Measurements from ENCODE around the gene NOVA2. TPM values are rescaled to one million over a fixed set of nuclear protein-coding genes. Genes with fewer than 3 reads are reported as not detected.

The NOVA2 gene
- 5.3 TPM for total RNA-seq
- long read RNA-seq, full-length matches to known transcripts: 1 of 2 reads
- long read RNA-seq, partial matches to known transcripts: 1 of 2 reads
- long read RNA-seq, other reads (novel, unspliced or antisense): 0 of 2 reads

GRCh38 chr19:45973553-45974338 lies at the start of gene NOVA2:
TSS of gene NOVA2 (minus strand) at chr19:45973865. CDS start at chr19:45973351, 514 bp downstream.
- DNase-seq (ENCODE audit: missing footprints) (peak; percentile 75), ATAC-seq (peak; percentile 39)
- intact Hi-C loops (cut with DNase I): no loop called here

GRCh38 chr19:46023311-46023779 lies 49.7 kb upstream of the NOVA2 start:
- ATAC-seq (no peak), DNase-seq (ENCODE audit: missing footprints) (no peak)
- intact Hi-C loops (cut with DNase I): no loop called here

GRCh38 chr19:46022431-46023310 lies 49.0 kb upstream of the NOVA2 start, which contains the start of gene PGLYRP1:
TSS of gene PGLYRP1 (minus strand) at chr19:46023053. CDS start at chr19:46023021, 32 bp downstream.
- ATAC-seq (peak; percentile 14), DNase-seq (ENCODE audit: missing footprints) (no peak)
- intact Hi-C loops (cut with DNase I): no loop called here

- intact Hi-C loops (cut with DNase I): no loop called here
- DNase-seq (ENCODE audit: missing footprints) (no peak), ATAC-seq (no peak)
These were observed 48.4 kb upstream of the NOVA2 start for GRCh38 chr19:46022061-46022430.

GRCh38 chr19:46021531-46022041 lies 47.9 kb upstream of the NOVA2 start:
- ATAC-seq (no peak), DNase-seq (ENCODE audit: missing footprints) (no peak)
- intact Hi-C loops (cut with DNase I): no loop called here

GRCh38 chr19:46020819-46021125 lies 47.1 kb upstream of the NOVA2 start:
- intact Hi-C loops (cut with DNase I): no loop called here
- ATAC-seq (no peak), DNase-seq (ENCODE audit: missing footprints) (no peak)

- ATAC-seq: no peak
- intact Hi-C loops (cut with DNase I): loop anchor here (10.0 kb wide), 1 partner anchor 114 kb away; the partner anchor contains the start of gene MYPOP
- no peak for DNase-seq (ENCODE audit: missing footprints)
These were observed 45.6 kb upstream of the NOVA2 start for GRCh38 chr19:46019270-46019669.

- intact Hi-C loops (cut with DNase I): loop anchor here (10.0 kb wide), 1 partner anchor 114 kb away; the partner anchor contains the start of gene MYPOP
- no peak for ATAC-seq
- no peak for DNase-seq (ENCODE audit: missing footprints)
These were observed 45.1 kb upstream of the NOVA2 start for GRCh38 chr19:46018729-46019251.

GRCh38 chr19:46017874-46018675 lies 44.4 kb upstream of the NOVA2 start:
- ATAC-seq (no peak), DNase-seq (ENCODE audit: missing footprints) (no peak)
- intact Hi-C loops (cut with DNase I): loop anchor here (10.0 kb wide), 1 partner anchor 113 kb away; the partner anchor contains the start of gene MYPOP

- ATAC-seq: peak; percentile 7
These were observed 43.4 kb upstream of the NOVA2 start for GRCh38 chr19:46017095-46017429.

GRCh38 chr19:46016426-46017094 lies 42.9 kb upstream of the NOVA2 start:
- intact Hi-C loops (cut with DNase I): loop anchor here (10.0 kb wide), 1 partner anchor 112 kb away; the partner anchor contains the start of gene MYPOP
- ATAC-seq: peak; percentile 84
- DNase-seq (ENCODE audit: missing footprints): peak; percentile 90

More at GRCh38 chr19:46017095-46017429, 43.4 kb upstream of the NOVA2 start:
- intact Hi-C loops (cut with DNase I): loop anchor here (10.0 kb wide), 1 partner anchor 112 kb away; the partner anchor contains the start of gene MYPOP
- DNase-seq (ENCODE audit: missing footprints): no peak

GRCh38 chr19:46015687-46016425 lies 42.2 kb upstream of the NOVA2 start:
- intact Hi-C loops (cut with DNase I): loop anchor here (10.0 kb wide), 1 partner anchor 111 kb away; the partner anchor contains the start of gene MYPOP
- ATAC-seq (peak; percentile 17), DNase-seq (ENCODE audit: missing footprints) (no peak)

GRCh38 chr19:46014941-46015686 lies 41.4 kb upstream of the NOVA2 start:
- peak; percentile 46 for ATAC-seq
- intact Hi-C loops (cut with DNase I): loop anchor here (10.0 kb wide), 1 partner anchor 110 kb away; the partner anchor contains the start of gene MYPOP
- DNase-seq (ENCODE audit: missing footprints): peak; percentile 89

GRCh38 chr19:46014534-46014933 lies 40.9 kb upstream of the NOVA2 start:
- intact Hi-C loops (cut with DNase I): loop anchor here (10.0 kb wide), 1 partner anchor 110 kb away; the partner anchor contains the start of gene MYPOP
- ATAC-seq (no peak), DNase-seq (ENCODE audit: missing footprints) (no peak)

- intact Hi-C loops (cut with DNase I): loop anchor here (10.0 kb wide), 1 partner anchor 105 kb away; the partner anchor contains the start of gene MYPOP
- DNase-seq (ENCODE audit: missing footprints) (peak; percentile 90), ATAC-seq (peak; percentile 59)
These were observed 36.2 kb upstream of the NOVA2 start for GRCh38 chr19:46009530-46010510.

Measured in Right ventricle myocardium inferior (tissue), 1 donor.